BE2C (cell line): ENCODE measurements around the gene C6orf47.

ENCODE experiments used
- DNase-seq: peaks from one replicate; pipeline ENCODE4 v3.0.0-alpha.2; 2020
- H3K27me3 ChIP-seq: fragments of 250-450 bp; sonication (Bioruptor Pico); 2 replicates; pipeline ENCODE4 v1.5.1; 2020; ENCODE audit warnings: mild to moderate bottlenecking
- H3K36me3 ChIP-seq: fragments of 250-450 bp; sonication (Bioruptor Pico); 2 replicates; pipeline ENCODE4 v1.5.1; 2020; ENCODE audit warnings: mild to moderate bottlenecking
- H3K4me1 ChIP-seq: fragments of 250-450 bp; sonication (Bioruptor Pico); 2 replicates; pipeline ENCODE4 v1.5.1; 2020
- H3K4me3 ChIP-seq: 2 replicates; pipeline ENCODE4 v1.5.1; 2011; ENCODE audit warnings: low read depth, low read length
- H3K9me3 ChIP-seq: fragments of 250-450 bp; sonication (Bioruptor Pico); 2 replicates; pipeline ENCODE4 v1.5.1; 2020
- TF ChIP-seq, protein P1 (sequence below): IDR thresholded peaks from 2 replicates; pipeline ENCODE4 v1.5.1; 2012; ENCODE audit warnings: mild to moderate bottlenecking, low read depth, low read length

The C6orf47 gene

DNA sequence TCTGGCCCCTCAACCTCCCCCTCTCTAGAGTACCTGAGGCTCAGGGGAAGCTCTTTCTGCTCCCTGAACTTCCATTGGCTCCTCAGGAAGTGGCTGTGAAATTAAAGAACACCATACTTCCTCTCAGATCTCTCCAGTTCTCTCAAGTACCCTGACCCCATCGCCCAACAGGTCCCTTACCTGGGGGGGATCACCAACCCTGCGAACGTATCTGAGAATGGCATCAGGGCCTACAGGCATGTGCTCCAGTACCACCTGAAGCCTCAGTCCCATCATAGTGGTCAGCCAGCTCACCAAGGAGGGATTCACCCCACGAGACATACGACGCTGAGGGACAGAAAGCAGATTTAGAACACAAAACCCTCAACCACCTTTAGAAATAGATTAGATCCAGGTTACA lies 20.0 kb downstream of the C6orf47 start:
- H3K4me3 ChIP-seq, result no peak overlapping the region
- TF ChIP-seq, protein P1, sequence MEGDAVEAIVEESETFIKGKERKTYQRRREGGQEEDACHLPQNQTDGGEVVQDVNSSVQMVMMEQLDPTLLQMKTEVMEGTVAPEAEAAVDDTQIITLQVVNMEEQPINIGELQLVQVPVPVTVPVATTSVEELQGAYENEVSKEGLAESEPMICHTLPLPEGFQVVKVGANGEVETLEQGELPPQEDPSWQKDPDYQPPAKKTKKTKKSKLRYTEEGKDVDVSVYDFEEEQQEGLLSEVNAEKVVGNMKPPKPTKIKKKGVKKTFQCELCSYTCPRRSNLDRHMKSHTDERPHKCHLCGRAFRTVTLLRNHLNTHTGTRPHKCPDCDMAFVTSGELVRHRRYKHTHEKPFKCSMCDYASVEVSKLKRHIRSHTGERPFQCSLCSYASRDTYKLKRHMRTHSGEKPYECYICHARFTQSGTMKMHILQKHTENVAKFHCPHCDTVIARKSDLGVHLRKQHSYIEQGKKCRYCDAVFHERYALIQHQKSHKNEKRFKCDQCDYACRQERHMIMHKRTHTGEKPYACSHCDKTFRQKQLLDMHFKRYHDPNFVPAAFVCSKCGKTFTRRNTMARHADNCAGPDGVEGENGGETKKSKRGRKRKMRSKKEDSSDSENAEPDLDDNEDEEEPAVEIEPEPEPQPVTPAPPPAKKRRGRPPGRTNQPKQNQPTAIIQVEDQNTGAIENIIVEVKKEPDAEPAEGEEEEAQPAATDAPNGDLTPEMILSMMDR, result no peak
- H3K4me1 ChIP-seq, result no peaks in the 10 kb centered on the region
- H3K36me3 ChIP-seq, result peaks cover 85% of the 10 kb centered on the region
- H3K27me3 ChIP-seq, result no peaks in the 10 kb centered on the region
- no peaks in the 10 kb centered on the region for H3K9me3 ChIP-seq
- DNase-seq, result no peak

DNA sequence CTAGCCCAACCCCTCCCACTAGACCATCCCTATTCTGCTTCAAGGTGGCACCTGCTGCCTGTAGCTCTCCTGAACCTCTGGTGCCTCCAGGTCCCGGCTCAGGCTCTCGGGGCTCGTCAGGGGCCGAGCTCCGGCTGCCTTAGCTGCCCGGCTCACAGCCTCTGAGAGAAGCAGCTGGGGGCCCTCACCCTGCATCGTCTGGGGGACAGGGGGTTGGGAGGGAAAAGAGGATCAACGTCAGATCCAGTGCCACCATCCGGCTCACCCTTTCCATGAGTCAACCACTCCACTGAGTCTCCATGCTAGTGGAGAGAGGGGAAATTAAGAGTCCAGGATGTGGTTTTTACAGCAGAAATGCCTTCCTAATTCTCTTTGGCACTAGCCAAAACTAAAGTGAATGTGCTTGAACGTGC lies 21.1 kb downstream of the C6orf47 start:
- TF ChIP-seq, protein P1, result no peak
- no peaks in the 10 kb centered on the region for H3K4me1 ChIP-seq
- peaks cover 85% of the 10 kb centered on the region for H3K36me3 ChIP-seq
- H3K9me3 ChIP-seq, result no peaks in the 10 kb centered on the region
- no peaks in the 10 kb centered on the region for H3K27me3 ChIP-seq
- H3K4me3 ChIP-seq, result no peak overlapping the region
- no peak for DNase-seq

DNA sequence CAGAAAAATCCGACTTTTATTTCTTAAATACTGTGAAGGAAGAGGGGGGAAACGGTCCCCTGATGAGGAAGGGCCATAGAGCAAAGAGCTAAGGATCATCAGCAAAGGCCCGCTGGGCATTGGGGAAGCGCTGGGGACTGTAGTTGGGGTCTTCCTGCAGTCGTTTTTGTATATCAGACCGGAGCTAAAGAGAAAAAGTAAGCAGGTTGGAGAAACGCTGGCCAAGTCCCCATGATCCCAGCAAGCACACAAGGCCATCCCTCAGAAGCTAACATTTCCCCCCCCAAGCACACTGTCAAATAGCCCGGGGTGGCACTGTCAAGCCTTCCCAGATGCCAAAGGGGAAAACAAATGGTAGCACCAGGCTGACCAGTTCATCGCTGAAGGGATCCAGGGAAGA lies 21.5 kb downstream of the C6orf47 start:
- Histone ChIP-seq H3K9me3 (no peaks in the 10 kb centered on the region), H3K36me3 (peaks cover 85% of the 10 kb centered on the region), H3K4me1 (no peaks in the 10 kb centered on the region), H3K27me3 (no peaks in the 10 kb centered on the region), H3K4me3 (no peak overlapping the region)
- DNase-seq, result no peak
- TF ChIP-seq, protein P1, result no peak

DNA sequence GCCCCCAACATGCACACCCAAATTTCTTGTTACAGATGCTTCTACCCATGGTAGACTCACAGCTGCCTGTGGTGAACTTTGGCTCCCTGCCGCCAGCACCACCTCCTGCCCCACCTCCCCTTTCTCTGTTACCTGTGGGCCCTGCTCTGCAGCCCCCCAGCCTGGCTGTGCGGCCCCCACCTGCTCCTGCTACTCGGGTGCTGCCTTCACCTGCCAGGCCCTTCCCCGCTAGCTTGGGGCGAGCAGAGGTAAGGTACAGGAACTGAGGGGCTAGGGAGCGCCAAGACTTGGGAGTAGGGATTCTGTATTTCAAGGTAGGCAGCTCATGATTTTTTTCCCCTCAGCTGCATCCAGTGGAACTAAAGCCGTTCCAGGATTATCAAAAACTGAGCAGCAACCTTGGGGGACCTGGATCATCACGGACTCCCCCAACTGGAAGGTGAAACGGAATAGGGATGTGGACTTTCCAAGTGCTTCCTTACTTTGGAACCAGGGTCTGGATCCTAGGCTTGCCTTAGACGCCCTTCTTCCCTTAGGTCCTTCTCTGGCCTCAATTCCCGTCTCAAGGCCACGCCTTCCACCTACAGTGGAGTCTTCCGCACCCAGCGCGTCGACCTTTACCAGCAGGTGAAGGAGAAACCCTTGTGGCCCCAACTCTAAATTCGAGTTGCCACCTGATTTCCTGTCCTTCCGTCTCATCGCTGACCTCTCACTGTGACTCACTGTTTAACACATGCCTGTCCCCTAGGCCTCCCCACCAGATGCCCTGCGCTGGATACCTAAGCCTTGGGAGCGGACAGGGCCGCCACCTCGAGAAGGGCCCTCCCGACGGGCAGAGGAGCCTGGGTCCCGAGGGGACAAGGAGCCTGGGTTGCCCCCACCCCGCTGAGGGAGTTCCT lies 23.6 kb downstream of the C6orf47 start:
- Histone ChIP-seq H3K36me3 (peaks cover 96% of the 10 kb centered on the region), H3K4me1 (no peaks in the 10 kb centered on the region), H3K9me3 (no peaks in the 10 kb centered on the region), H3K4me3 (no peak overlapping the region), H3K27me3 (no peaks in the 10 kb centered on the region)
- no peak for DNase-seq
- TF ChIP-seq, protein P1, result no peak

DNA sequence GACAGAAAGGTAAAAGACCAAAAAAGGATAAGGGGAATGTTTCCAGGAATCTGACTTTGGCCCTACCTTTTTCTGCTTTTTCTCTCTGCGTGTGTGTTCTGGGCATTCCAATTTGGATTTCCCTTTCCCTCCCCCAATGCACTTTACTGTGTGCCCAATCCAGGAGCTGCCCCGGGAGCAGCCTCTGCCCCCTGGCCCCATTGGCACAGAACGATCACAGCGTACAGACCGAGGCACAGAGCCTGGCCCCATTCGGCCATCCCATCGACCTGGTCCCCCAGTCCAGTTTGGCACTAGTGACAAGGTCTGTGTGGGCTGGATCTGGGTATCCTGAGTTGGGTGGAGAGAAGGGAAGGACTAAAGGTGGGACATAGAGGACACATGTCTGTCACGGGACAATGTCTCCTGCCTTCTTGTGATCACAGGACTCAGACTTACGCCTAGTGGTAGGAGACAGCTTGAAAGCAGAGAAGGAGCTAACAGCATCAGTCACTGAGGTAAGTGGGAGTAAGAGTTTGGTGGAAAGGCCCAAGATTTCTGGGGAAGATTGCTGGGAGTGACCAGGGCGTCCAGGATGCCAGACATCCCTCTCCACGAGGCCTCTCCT lies 25.5 kb downstream of the C6orf47 start:
- TF ChIP-seq, protein P1, result no peak
- no peak for DNase-seq
- Histone ChIP-seq H3K4me3 (no peak overlapping the region), H3K9me3 (no peaks in the 10 kb centered on the region), H3K27me3 (no peaks in the 10 kb centered on the region), H3K36me3 (peaks cover 96% of the 10 kb centered on the region), H3K4me1 (no peaks in the 10 kb centered on the region)

DNA sequence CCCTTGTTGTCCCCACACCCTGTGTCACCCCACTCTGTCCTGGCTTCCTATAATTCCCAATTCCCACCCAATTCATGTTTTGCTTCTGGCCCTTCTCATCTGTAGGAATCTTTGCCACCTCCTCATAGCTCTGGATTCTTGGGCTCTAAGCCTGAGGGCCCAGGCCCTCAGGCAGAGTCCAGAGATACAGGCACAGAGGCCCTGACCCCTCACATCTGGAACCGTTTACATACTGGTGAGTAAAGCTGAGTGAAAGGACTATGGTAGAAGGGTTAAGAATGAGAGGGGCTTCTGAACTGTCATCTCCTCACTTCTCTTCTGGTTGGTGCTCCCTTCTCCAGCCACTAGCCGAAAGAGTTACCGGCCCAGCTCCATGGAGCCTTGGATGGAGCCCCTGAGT lies 26.4 kb downstream of the C6orf47 start:
- Histone ChIP-seq H3K9me3 (no peaks in the 10 kb centered on the region), H3K27me3 (no peaks in the 10 kb centered on the region), H3K36me3 (peaks cover 96% of the 10 kb centered on the region), H3K4me3 (no peak overlapping the region), H3K4me1 (no peaks in the 10 kb centered on the region)
- TF ChIP-seq, protein P1, result no peak
- DNase-seq, result no peak
